ENCODE measurements around the gene SMS. TPM values are rescaled to one million over a fixed set of nuclear protein-coding genes. Genes with fewer than 3 reads are reported as not detected.

The SMS gene
- 199 to 237 TPM (median 204 TPM) in 5 replicates for total RNA-seq (2022; extraction: Qiagen RNA extraction; ENCODE audit: low read depth)

GRCh38 chrX:21940356-21940829 is at the start of gene SMS:
TSS of gene SMS (plus strand) at chrX:21940709. CDS start at chrX:21940825, 116 bp downstream.

GRCh38 chrX:22032084-22032483 is 91.6 kb downstream of the SMS start, which contains the start of gene PHEX:
TSS of gene PHEX (plus strand) at chrX:22032325. CDS start at chrX:22033006, 681 bp downstream.

Other genes with a start within 250 kb of the SMS start
- gene SMPX, start 182.6 kb upstream of the SMS start, total RNA-seq (2022; extraction: Qiagen RNA extraction; ENCODE audit: low read depth), result 0.12 TPM in 1 of 5 replicates, not detected in the others
- 11.9 to 26.3 TPM (median 23.7 TPM) in 5 replicates for gene MBTPS2, start 101.1 kb upstream of the SMS start, total RNA-seq (2022; extraction: Qiagen RNA extraction; ENCODE audit: low read depth)
- gene YY2, start 84.7 kb upstream of the SMS start, total RNA-seq (2022; extraction: Qiagen RNA extraction; ENCODE audit: low read depth), result 2.0 to 2.5 TPM (median 2.2 TPM) in 5 replicates
- 0.24 to 0.43 TPM (median 0.33 TPM) in 5 replicates for gene PHEX, start 91.6 kb downstream of the SMS start, total RNA-seq (2022; extraction: Qiagen RNA extraction; ENCODE audit: low read depth)

Data from A549 treated with RU486 at 1 μM for 4 hours (cell line).